Esophagus muscularis mucosa (tissue), 4 donors: ENCODE data around the gene LRRC7. TPM values are rescaled to one million over a fixed set of nuclear protein-coding genes. Genes with fewer than 3 reads are reported as not detected.

ENCODE experiments used
- DNase-seq: peaks from one replicate; pipeline ENCODE4 v3.0.0-alpha.2; 2017; ENCODE audit errors: extremely low spot score
- H3K27ac ChIP-seq, 4 donors: fragments of 200-600 bp; sonication (generic); replicated peaks in 1 of 4; 1 replicate in 3 of 4; 2 replicates in 1 of 4; pipeline ENCODE4 v1.5.1; 2016 to 2019; ENCODE audit warnings: mild to moderate bottlenecking in 1 of 4
- H3K27me3 ChIP-seq, 4 donors: fragments of 200-600 bp; sonication (generic); one replicate each; pipeline versions ENCODE4 v1.5.1 to v1.6.0; 2016 to 2019
- H3K36me3 ChIP-seq, 4 donors: fragments of 200-600 bp; sonication (generic); one replicate each; pipeline ENCODE4 v1.5.1; 2016 to 2019
- H3K4me1 ChIP-seq, 4 donors: fragments of 200-600 bp; sonication (generic); one replicate each; pipeline ENCODE4 v1.5.1; 2016 to 2019
- H3K4me3 ChIP-seq, 4 donors: fragments of 200-600 bp; sonication (generic); 1 replicate in 2 of 4; 2 replicates in 2 of 4; pipeline ENCODE4 v1.5.1; 2016 to 2019; ENCODE audit warnings: mild to moderate bottlenecking in 4 of 4, moderate library complexity in 1 of 4
- H3K9me3 ChIP-seq, 4 donors: fragments of 200-600 bp; sonication (generic); 1 replicate in 3 of 4; 2 replicates in 1 of 4; pipeline ENCODE4 v1.5.1; 2016 to 2019
- CTCF ChIP-seq, 3 experiments: fragments of 200-600 bp in 2 of 3; fragments of 450-650 bp in 1 of 3; sonication (generic) in 2 of 3; IDR thresholded peaks; one replicate each; pipeline ENCODE4 v1.5.1; 2017 to 2019; ENCODE audit warnings: antibody characterized with exemption in 3 of 3, mild to moderate bottlenecking in 2 of 3, moderate library complexity in 1 of 3
- EP300 ChIP-seq: sonication (generic); formaldehyde crosslinking; IDR thresholded peaks from one replicate; pipeline ENCODE4 v1.6.1; 2017; ENCODE audit warnings: antibody characterized with exemption
- POLR2A ChIP-seq: fragments of 450-650 bp; IDR thresholded peaks from one replicate; pipeline ENCODE4 v1.6.1; 2017; ENCODE audit warnings: antibody characterized with exemption, moderate library complexity, mild to moderate bottlenecking, low read depth
- POLR2AphosphoS5 ChIP-seq, 2 donors: sonication (generic); formaldehyde crosslinking; IDR thresholded peaks; one replicate each; pipeline ENCODE4 v1.6.1; 2017; ENCODE audit warnings: antibody characterized with exemption in 2 of 2
- WGBS: methylation state at CpG from one replicate; pipeline ENCODE4 v1.1.5; 2018; 5-methylcytosine and 5-hydroxymethylcytosine counted together
- intact Hi-C: fragments of 100-400 bp; cut with DNase I; formaldehyde crosslinking; loops from one replicate; pipeline ENCODE4 v1.15.1; 2023
- total RNA-seq, 4 donors: library from RNA; depleted of rRNA; stranded (reverse); fragments of >200 nt; gene quantifications; one replicate each; pipeline versions ENCODE4 v1.1.0 to v1.2.1, GENCODE V29; 2016

LRRC7 gene
- total RNA-seq, 4 donors from 2014 or later, result 0.26 to 2.5 (median 0.42) TPM

- 85% methylated on average over 1 of the region's 1 CpG for WGBS
- Histone ChIP-seq H3K4me3 (no peak overlapping the region), H3K27ac (no peak overlapping the region), H3K36me3 (no peaks in the 10 kb centered on the region), H3K9me3 (no peaks in the 10 kb centered on the region), H3K4me1 (no peaks in the 10 kb centered on the region), H3K27me3 (no peaks in the 10 kb centered on the region)
- intact Hi-C loops, result no loop called here
- TF ChIP-seq POLR2AphosphoS5 (IDR thresholded peaks at IDR 0.05) (no peak), CTCF (IDR thresholded peaks at IDR 0.05) (no peak), EP300 (no peak), POLR2A (no peak)
- DNase-seq, result no peak
These were observed 417.7 kb downstream of the LRRC7 start for GRCh38 chr1:69985376-69985775.

GRCh38 chr1:69985901-69986439, 418.2 kb downstream of the LRRC7 start:
- no peaks in the 10 kb centered on the region for H3K4me1 ChIP-seq
- TF ChIP-seq POLR2A, result no peak
- TF ChIP-seq POLR2AphosphoS5 (IDR thresholded peaks at IDR 0.05), result no peak
- no peak for TF ChIP-seq EP300
- no peak for TF ChIP-seq CTCF (IDR thresholded peaks at IDR 0.05)
- DNase-seq, result no peak
- no peaks in the 10 kb centered on the region for H3K36me3 ChIP-seq
- H3K4me3 ChIP-seq, result no peak overlapping the region
- intact Hi-C loops, result no loop called here
- no peaks in the 10 kb centered on the region for H3K9me3 ChIP-seq
- H3K27me3 ChIP-seq, result no peaks in the 10 kb centered on the region
- H3K27ac ChIP-seq, result no peak overlapping the region

GRCh38 chr1:69987881-69988280, 420.2 kb downstream of the LRRC7 start:
- Histone ChIP-seq H3K4me1 (no peaks in the 10 kb centered on the region), H3K36me3 (no peaks in the 10 kb centered on the region), H3K9me3 (no peaks in the 10 kb centered on the region), H3K27ac (no peak overlapping the region), H3K27me3 (no peaks in the 10 kb centered on the region), H3K4me3 (no peak overlapping the region)
- WGBS, result 89% methylated on average over 1 of the region's 1 CpG
- no peak for DNase-seq
- no peak for TF ChIP-seq POLR2A
- TF ChIP-seq POLR2AphosphoS5 (IDR thresholded peaks at IDR 0.05), result no peak
- no peak for TF ChIP-seq CTCF (IDR thresholded peaks at IDR 0.05)
- no peak for TF ChIP-seq EP300
- intact Hi-C loops, result no loop called here

- no peak for TF ChIP-seq EP300
- TF ChIP-seq CTCF (IDR thresholded peaks at IDR 0.05), result no peak
- TF ChIP-seq POLR2A, result no peak
- no peak for TF ChIP-seq POLR2AphosphoS5 (IDR thresholded peaks at IDR 0.05)
- no peak for DNase-seq
- Histone ChIP-seq H3K4me1 (no peaks in the 10 kb centered on the region), H3K4me3 (no peak overlapping the region), H3K27ac (no peak overlapping the region), H3K27me3 (no peaks in the 10 kb centered on the region), H3K9me3 (no peaks in the 10 kb centered on the region), H3K36me3 (no peaks in the 10 kb centered on the region)
- intact Hi-C loops, result no loop called here
- 80% methylated on average over 3 of the region's 3 CpGs for WGBS
These were observed 423.9 kb downstream of the LRRC7 start for GRCh38 chr1:69991644-69992043.

GRCh38 chr1:69992594-69992993, 424.9 kb downstream of the LRRC7 start:
- Histone ChIP-seq H3K27ac (no peak overlapping the region), H3K4me3 (no peak overlapping the region), H3K9me3 (no peaks in the 10 kb centered on the region), H3K27me3 (no peaks in the 10 kb centered on the region), H3K36me3 (no peaks in the 10 kb centered on the region), H3K4me1 (no peaks in the 10 kb centered on the region)
- no peak for DNase-seq
- TF ChIP-seq POLR2AphosphoS5 (IDR thresholded peaks at IDR 0.05), result no peak
- no peak for TF ChIP-seq EP300
- no peak for TF ChIP-seq CTCF (IDR thresholded peaks at IDR 0.05)
- TF ChIP-seq POLR2A, result no peak
- intact Hi-C loops, result no loop called here
- WGBS, result 80% methylated on average over 3 of the region's 3 CpGs
